GM23338 (cell line): ENCODE data around the gene CHMP1B. TPM values are rescaled to one million over a fixed set of nuclear protein-coding genes. Genes with fewer than 3 reads are reported as not detected.

Experiments
- ATAC-seq: fragments of 200-7000 bp; cut with Tn5 transposase; 3 replicates; pipeline ENCODE4 v1.9.1; 2020
- DNase-seq: peaks from one replicate; pipeline ENCODE4 v3.0.0-alpha.2; 2015; ENCODE audit warnings: low spot score
- H2AFZ ChIP-seq: fragments of 200-600 bp; sonication (generic); 2 replicates; pipeline ENCODE4 v1.8.0; 2016; ENCODE audit warnings: antibody characterized with exemption, mild to moderate bottlenecking, moderate library complexity
- H3F3A ChIP-seq: fragments of 200-600 bp; sonication (generic); replicated peaks from 2 replicates; pipeline ENCODE4 v1.8.0; 2017; ENCODE audit warnings: antibody characterized with exemption, mixed run types, low read depth
- H3K27ac ChIP-seq: fragments of 200-600 bp; sonication (generic); 2 replicates; pipeline ENCODE4 v1.6.1; 2016; ENCODE audit warnings: low read depth
- H3K27me3 ChIP-seq: fragments of 200-600 bp; sonication (generic); 2 replicates; pipeline ENCODE4 v1.8.0; 2016; ENCODE audit warnings: mild to moderate bottlenecking, mixed run types, moderate library complexity; ENCODE audit not compliant: insufficient read depth
- H3K36me3 ChIP-seq: fragments of 200-600 bp; sonication (generic); 2 replicates; pipeline ENCODE4 v1.8.0; 2016; ENCODE audit warnings: mild to moderate bottlenecking; ENCODE audit not compliant: insufficient read depth
- H3K4me1 ChIP-seq: fragments of 200-600 bp; sonication (generic); 2 replicates; pipeline ENCODE4 v1.8.0; 2016; ENCODE audit warnings: mild to moderate bottlenecking, moderate library complexity; ENCODE audit not compliant: insufficient read depth
- H3K4me2 ChIP-seq: fragments of 200-600 bp; sonication (generic); 2 replicates; pipeline ENCODE4 v1.7.1; 2017; ENCODE audit warnings: mixed run types
- H3K4me3 ChIP-seq: fragments of 200-600 bp; sonication (generic); 2 replicates; pipeline ENCODE4 v1.6.1; 2016; ENCODE audit warnings: mixed run types
- H3K79me2 ChIP-seq: fragments of 200-600 bp; sonication (generic); replicated peaks from 2 replicates; pipeline ENCODE4 v1.8.0; 2017; ENCODE audit warnings: mild to moderate bottlenecking; ENCODE audit not compliant: insufficient read depth
- H3K9me2 ChIP-seq: fragments of 200-600 bp; sonication (generic); 2 replicates; pipeline ENCODE4 v1.8.0; 2017; ENCODE audit not compliant: insufficient read depth
- H4K20me1 ChIP-seq: fragments of 200-600 bp; sonication (generic); replicated peaks from 2 replicates; pipeline ENCODE4 v1.8.0; 2017; ENCODE audit warnings: mild to moderate bottlenecking; ENCODE audit not compliant: insufficient read depth
- H3K27ac Mint-ChIP-seq: 2 replicates; pipeline ENCODE4 v1.8.0; 2020; ENCODE audit warnings: inconsistent platforms, mild to moderate bottlenecking, moderate library complexity, mixed read lengths
- H3K27me3 Mint-ChIP-seq: 3 replicates; pipeline ENCODE4 v1.8.0; 2022; ENCODE audit warnings: low read depth, mild to moderate bottlenecking, moderate library complexity, mixed read lengths, inconsistent platforms; ENCODE audit not compliant: insufficient read depth, poor library complexity
- H3K36me3 Mint-ChIP-seq: 3 replicates; pipeline ENCODE4 v1.8.0; 2021; ENCODE audit warnings: low read depth, mild to moderate bottlenecking, inconsistent platforms, moderate library complexity, mixed read lengths
- H3K4me1 Mint-ChIP-seq: 3 replicates; pipeline ENCODE4 v1.8.0; 2020; ENCODE audit warnings: mild to moderate bottlenecking, inconsistent platforms, mixed read lengths
- H3K4me3 Mint-ChIP-seq: 3 replicates; pipeline ENCODE4 v1.8.0; 2021; ENCODE audit warnings: moderate library complexity, mild to moderate bottlenecking, inconsistent platforms, mixed read lengths
- H3K9me3 Mint-ChIP-seq: 3 replicates; pipeline ENCODE4 v1.8.0; 2020; ENCODE audit warnings: moderate library complexity, mild to moderate bottlenecking, inconsistent platforms, mixed read lengths
- CREB1 ChIP-seq: fragments of 250-450 bp; sonication (Bioruptor Pico); IDR thresholded peaks from 2 replicates; pipeline ENCODE4 v1.5.0; 2020; ENCODE audit warnings: low read depth, mild to moderate bottlenecking, moderate library complexity
- CTCF ChIP-seq, 2 experiments: fragments of 200-600 bp in 1 of 2; sonication (generic) in 1 of 2; conservative IDR thresholded peaks; 2 replicates each; pipeline versions ENCODE4 v1.5.1 to v1.6.1; 2016 to 2017; ENCODE audit warnings: antibody characterized with exemption in 2 of 2, low read depth in 2 of 2, mild to moderate bottlenecking in 2 of 2, moderate library complexity in 1 of 2
- EZH2 ChIP-seq: fragments of 200-600 bp; sonication (generic); IDR thresholded peaks from one replicate; pipeline ENCODE4 v1.8.0; 2017; ENCODE audit warnings: antibody characterized with exemption, mild to moderate bottlenecking, low read depth; ENCODE audit not compliant: unreplicated experiment
- EZH2phosphoT487 ChIP-seq: fragments of 200-600 bp; sonication (generic); IDR thresholded peaks from one replicate; pipeline ENCODE4 v1.8.1; 2018; ENCODE audit warnings: antibody characterized with exemption; ENCODE audit not compliant: unreplicated experiment
- NANOG ChIP-seq: IDR thresholded peaks from 2 replicates; pipeline ENCODE4 v1.6.1; 2016; ENCODE audit warnings: antibody characterized with exemption, borderline replicate concordance
- POLR2AphosphoS5 ChIP-seq: IDR thresholded peaks from 2 replicates; pipeline ENCODE4 v1.6.1; 2016; ENCODE audit warnings: antibody characterized with exemption, low read depth
- ZNF331 ChIP-seq: fragments of 250-450 bp; sonication (Bioruptor Pico); IDR thresholded peaks from 2 replicates; pipeline ENCODE4 v1.5.0; 2020; ENCODE audit warnings: low read depth, mild to moderate bottlenecking, moderate library complexity
- polyA plus RNA-seq: library from polyadenylated mRNA; unstranded; fragments of >200 nt; fragmentation: Nextera tagmentation; extraction: Ambion mirVana; gene quantifications from 2 replicates; pipeline ENCODE4 v1.2.1, GENCODE V29; 2016
- total RNA-seq: library from RNA; depleted of rRNA; stranded (reverse); fragments of >200 nt; shearing (Covaris generic); gene quantifications from 2 replicates; pipeline ENCODE4 v1.2.3, GENCODE V29; 2014
- TF ChIP-seq, protein P1 (sequence below): IDR thresholded peaks from one replicate; pipeline ENCODE4 v1.6.1; 2018; ENCODE audit warnings: antibody characterized with exemption; ENCODE audit not compliant: unreplicated experiment
- TF ChIP-seq, protein P2 (sequence below): IDR thresholded peaks from 2 replicates; pipeline ENCODE4 v1.6.1; 2016; ENCODE audit warnings: antibody characterized with exemption

The CHMP1B gene
- total and polyA plus RNA-seq, 2 experiments from 2014 or later = 41.8 to 52.1 TPM

DNA sequence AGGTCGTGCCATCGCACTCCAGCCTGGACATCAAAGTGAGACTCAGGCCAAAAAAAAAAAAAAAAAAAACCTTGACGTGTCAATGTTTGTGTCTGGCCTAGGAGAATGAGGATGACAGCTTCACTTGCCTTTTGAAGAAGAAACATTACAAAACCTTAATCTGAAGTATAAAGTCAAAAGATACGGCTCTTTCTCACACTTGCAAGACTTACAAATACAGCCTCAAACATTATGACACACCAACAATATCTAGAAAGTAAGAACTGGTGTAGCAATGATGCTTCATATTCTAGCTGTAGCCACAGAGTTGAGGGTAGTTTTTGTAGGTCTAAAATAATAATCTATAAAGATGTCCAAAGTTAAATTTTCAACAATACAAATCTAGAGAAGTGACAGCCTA lies 31.4 kb downstream of the CHMP1B start:
- no peaks in the 10 kb centered on the region for H3K9me2 ChIP-seq
- Mint-ChIP-seq H3K4me3 (no peak overlapping the region), H3K9me3 (no peaks in the 10 kb centered on the region), H3K27me3 (peaks cover 5% of the 10 kb centered on the region), H3K4me1 (peaks cover 20% of the 10 kb centered on the region), H3K27ac (no peak overlapping the region), H3K36me3 (peaks cover 15% of the 10 kb centered on the region; the same call in 2 of the 3 replicates)
- DNase-seq (no peak), ATAC-seq (no peak)
- no peak overlapping the region for H3K4me2 ChIP-seq
- no peaks in the 10 kb centered on the region for H4K20me1 ChIP-seq
- H2AFZ ChIP-seq = no peak overlapping the region
- TF ChIP-seq ZNF331 (CRISPR knock-in tag) = no peak
- TF ChIP-seq EZH2phosphoT487 = no peak
- TF ChIP-seq CREB1 = no peak
- TF ChIP-seq, protein P1, sequence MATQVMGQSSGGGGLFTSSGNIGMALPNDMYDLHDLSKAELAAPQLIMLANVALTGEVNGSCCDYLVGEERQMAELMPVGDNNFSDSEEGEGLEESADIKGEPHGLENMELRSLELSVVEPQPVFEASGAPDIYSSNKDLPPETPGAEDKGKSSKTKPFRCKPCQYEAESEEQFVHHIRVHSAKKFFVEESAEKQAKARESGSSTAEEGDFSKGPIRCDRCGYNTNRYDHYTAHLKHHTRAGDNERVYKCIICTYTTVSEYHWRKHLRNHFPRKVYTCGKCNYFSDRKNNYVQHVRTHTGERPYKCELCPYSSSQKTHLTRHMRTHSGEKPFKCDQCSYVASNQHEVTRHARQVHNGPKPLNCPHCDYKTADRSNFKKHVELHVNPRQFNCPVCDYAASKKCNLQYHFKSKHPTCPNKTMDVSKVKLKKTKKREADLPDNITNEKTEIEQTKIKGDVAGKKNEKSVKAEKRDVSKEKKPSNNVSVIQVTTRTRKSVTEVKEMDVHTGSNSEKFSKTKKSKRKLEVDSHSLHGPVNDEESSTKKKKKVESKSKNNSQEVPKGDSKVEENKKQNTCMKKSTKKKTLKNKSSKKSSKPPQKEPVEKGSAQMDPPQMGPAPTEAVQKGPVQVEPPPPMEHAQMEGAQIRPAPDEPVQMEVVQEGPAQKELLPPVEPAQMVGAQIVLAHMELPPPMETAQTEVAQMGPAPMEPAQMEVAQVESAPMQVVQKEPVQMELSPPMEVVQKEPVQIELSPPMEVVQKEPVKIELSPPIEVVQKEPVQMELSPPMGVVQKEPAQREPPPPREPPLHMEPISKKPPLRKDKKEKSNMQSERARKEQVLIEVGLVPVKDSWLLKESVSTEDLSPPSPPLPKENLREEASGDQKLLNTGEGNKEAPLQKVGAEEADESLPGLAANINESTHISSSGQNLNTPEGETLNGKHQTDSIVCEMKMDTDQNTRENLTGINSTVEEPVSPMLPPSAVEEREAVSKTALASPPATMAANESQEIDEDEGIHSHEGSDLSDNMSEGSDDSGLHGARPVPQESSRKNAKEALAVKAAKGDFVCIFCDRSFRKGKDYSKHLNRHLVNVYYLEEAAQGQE = no peak
- no peak for TF ChIP-seq POLR2AphosphoS5
- no peaks in the 10 kb centered on the region for H3K79me2 ChIP-seq
- H3K36me3 ChIP-seq = 0 out of 2 replicates have a peak, but pooled peaks cover 3% of the 10 kb centered on the region
- no peaks in the 10 kb centered on the region for H3F3A ChIP-seq
- peaks cover 3% of the 10 kb centered on the region for H3K4me1 ChIP-seq
- no peak overlapping the region for H3K27ac ChIP-seq
- no peaks in the 10 kb centered on the region for H3K27me3 ChIP-seq
- no peak overlapping the region for H3K4me3 ChIP-seq

DNA sequence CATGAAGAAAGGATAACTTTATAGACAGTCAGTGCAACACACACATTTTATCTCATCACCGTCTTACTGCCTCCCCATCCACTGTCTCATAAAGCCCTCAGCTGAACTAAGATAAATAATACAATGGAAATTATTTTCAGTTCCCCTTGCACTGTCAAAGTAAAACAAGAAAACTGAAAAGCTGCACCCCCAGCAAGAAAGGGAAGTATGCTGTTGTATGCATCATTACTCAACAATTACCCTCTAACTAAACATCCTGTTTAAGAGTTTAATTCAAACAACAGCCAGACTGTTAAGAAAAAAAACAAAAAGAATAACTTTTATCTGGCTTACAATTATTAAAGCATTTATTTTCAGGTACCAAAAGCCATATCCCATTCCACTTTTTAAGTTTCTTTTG lies 31.9 kb downstream of the CHMP1B start:
- Mint-ChIP-seq H3K27me3 (peaks cover 5% of the 10 kb centered on the region), H3K36me3 (peaks cover 15% of the 10 kb centered on the region; the same call in 2 of the 3 replicates), H3K4me3 (no peak overlapping the region), H3K4me1 (peaks cover 16% of the 10 kb centered on the region), H3K9me3 (no peaks in the 10 kb centered on the region), H3K27ac (no peak overlapping the region)
- no peak overlapping the region for H3K27ac ChIP-seq
- no peak overlapping the region for H2AFZ ChIP-seq
- H3K79me2 ChIP-seq = no peaks in the 10 kb centered on the region
- H3K4me1 ChIP-seq = no peaks in the 10 kb centered on the region; the same call in 1 of the 2 replicates
- H3F3A ChIP-seq = no peaks in the 10 kb centered on the region
- H4K20me1 ChIP-seq = no peaks in the 10 kb centered on the region
- no peak overlapping the region for H3K4me2 ChIP-seq
- no peak overlapping the region for H3K4me3 ChIP-seq
- H3K9me2 ChIP-seq = no peaks in the 10 kb centered on the region
- DNase-seq = no peak
- H3K36me3 ChIP-seq = 0 out of 2 replicates have a peak, but pooled peaks cover 3% of the 10 kb centered on the region
- H3K27me3 ChIP-seq = no peaks in the 10 kb centered on the region
- no peak for ATAC-seq
- TF ChIP-seq, protein P2, sequence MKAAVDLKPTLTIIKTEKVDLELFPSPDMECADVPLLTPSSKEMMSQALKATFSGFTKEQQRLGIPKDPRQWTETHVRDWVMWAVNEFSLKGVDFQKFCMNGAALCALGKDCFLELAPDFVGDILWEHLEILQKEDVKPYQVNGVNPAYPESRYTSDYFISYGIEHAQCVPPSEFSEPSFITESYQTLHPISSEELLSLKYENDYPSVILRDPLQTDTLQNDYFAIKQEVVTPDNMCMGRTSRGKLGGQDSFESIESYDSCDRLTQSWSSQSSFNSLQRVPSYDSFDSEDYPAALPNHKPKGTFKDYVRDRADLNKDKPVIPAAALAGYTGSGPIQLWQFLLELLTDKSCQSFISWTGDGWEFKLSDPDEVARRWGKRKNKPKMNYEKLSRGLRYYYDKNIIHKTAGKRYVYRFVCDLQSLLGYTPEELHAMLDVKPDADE = no peak
- TF ChIP-seq NANOG (no peak), POLR2AphosphoS5 (no peak), CREB1 (no peak), CTCF (conservative IDR thresholded peaks at IDR 0.05; ENCODE audit: low read depth in 2 of 2) (no peak), EZH2 (no peak)
